Activated naive CD8-positive, alpha-beta T cell treated with anti-CD3 and anti-CD28 coated beads, Interleukin-2, amount 50 U/mL, for 16 hours (primary cell): ENCODE measurements around the gene KCNK4.

Experiments used
- DNase-seq: peaks from one replicate; pipeline ENCODE4 v3.0.0-alpha.2; 2020; ENCODE audit warnings: low read depth, low spot score

The KCNK4 gene

GRCh38 chr11:64324692-64325469 lies 33.8 kb downstream of the KCNK4 start:
- no peak for DNase-seq

GRCh38 chr11:64327375-64327774 lies 36.3 kb downstream of the KCNK4 start:
- no peak for DNase-seq

- no peak for DNase-seq
These were observed 36.9 kb downstream of the KCNK4 start for GRCh38 chr11:64327993-64328392.

GRCh38 chr11:64330888-64331287 lies 39.8 kb downstream of the KCNK4 start:
- DNase-seq = no peak

GRCh38 chr11:64331569-64332371 lies 40.7 kb downstream of the KCNK4 start:
- no peak for DNase-seq

- no peak for DNase-seq
These were observed 42.5 kb downstream of the KCNK4 start for GRCh38 chr11:64333556-64333955.

- DNase-seq = no peak
These were observed 43.9 kb downstream of the KCNK4 start for GRCh38 chr11:64334764-64335735.

- no peak for DNase-seq
These were observed 46.6 kb downstream of the KCNK4 start for GRCh38 chr11:64337538-64338249.

- no peak for DNase-seq
These were observed 47.6 kb downstream of the KCNK4 start for GRCh38 chr11:64338716-64339115.

GRCh38 chr11:64339286-64339685 lies 48.2 kb downstream of the KCNK4 start:
- no peak for DNase-seq

GRCh38 chr11:64339754-64340408 lies 48.8 kb downstream of the KCNK4 start, which contains the start of gene CCDC88B:
CCDC88B (plus strand) TSS chr11:64340204; CDS start chr11:64340267, 63 bp downstream.
- DNase-seq = peak; percentile 65

- peak; percentile 61 for DNase-seq
These were observed 49.7 kb downstream of the KCNK4 start for GRCh38 chr11:64340671-64341335.

GRCh38 chr11:64341429-64341828 lies 50.3 kb downstream of the KCNK4 start:
- DNase-seq = no peak

GRCh38 chr11:64341851-64342791 lies 51.0 kb downstream of the KCNK4 start:
- peak; percentile 75 for DNase-seq

GRCh38 chr11:64342869-64343745 lies 52.0 kb downstream of the KCNK4 start:
- DNase-seq = no peak

GRCh38 chr11:64343767-64344559 lies 52.9 kb downstream of the KCNK4 start:
- DNase-seq = no peak

- no peak for DNase-seq
These were observed 53.7 kb downstream of the KCNK4 start for GRCh38 chr11:64344787-64345186.
